SK-N-DZ (cell line): ENCODE data around the gene EFCAB7.
"Not testable (repeated sequence)": the region's sequence is repeated elsewhere in the genome, so short reads cannot be mapped to it uniquely, and the experiment has no call there.

ENCODE experiments used
- DNase-seq: peaks from one replicate; pipeline ENCODE4 v3.0.0-alpha.2; 2015; ENCODE audit warnings: low spot score

The EFCAB7 gene

GRCh38 chr1:63548303-63548702 is 25.0 kb downstream of the EFCAB7 start:
- no peak for DNase-seq

GRCh38 chr1:63548877-63549276 is 25.6 kb downstream of the EFCAB7 start:
- DNase-seq = no peak

GRCh38 chr1:63555480-63555879 is 32.2 kb downstream of the EFCAB7 start:
- DNase-seq = no peak

- DNase-seq = peak; percentile 4
Measured at GRCh38 chr1:63557365-63557987, 34.2 kb downstream of the EFCAB7 start.

- no peak for DNase-seq
Measured at GRCh38 chr1:63559357-63559756, 36.0 kb downstream of the EFCAB7 start.

- DNase-seq = no peak
Measured at GRCh38 chr1:63563745-63564144, 40.4 kb downstream of the EFCAB7 start.

GRCh38 chr1:63569068-63569467 is 45.7 kb downstream of the EFCAB7 start:
- no peak for DNase-seq

- DNase-seq = no peak
Measured at GRCh38 chr1:63569640-63570316, 46.5 kb downstream of the EFCAB7 start.

- not testable (repeated sequence) for DNase-seq
Measured at GRCh38 chr1:63572686-63573085, 49.4 kb downstream of the EFCAB7 start.

GRCh38 chr1:63574203-63574796 is 51.0 kb downstream of the EFCAB7 start:
- DNase-seq = not testable (repeated sequence)

- peak; percentile 20 for DNase-seq
Measured at GRCh38 chr1:63575340-63575826, 52.1 kb downstream of the EFCAB7 start.

- not testable (repeated sequence) for DNase-seq
Measured at GRCh38 chr1:63586326-63586725, 63.0 kb downstream of the EFCAB7 start.

- DNase-seq = no peak
Measured at GRCh38 chr1:63590166-63590560, 66.8 kb downstream of the EFCAB7 start.

GRCh38 chr1:63592536-63593302 is 69.4 kb downstream of the EFCAB7 start:
- DNase-seq = no peak

- peak; percentile 77 for DNase-seq
Measured at GRCh38 chr1:63593303-63593885, 70.1 kb downstream of the EFCAB7 start, which contains the start of gene PGM1. TSS of gene PGM1 (plus strand) at chr1:63593411. CDS start at chr1:63593489, 78 bp downstream.

- DNase-seq = peak; percentile 54
Measured at GRCh38 chr1:63593886-63594605, 70.7 kb downstream of the EFCAB7 start.

GRCh38 chr1:63595435-63595834 is 72.1 kb downstream of the EFCAB7 start:
- no peak for DNase-seq

- no peak for DNase-seq
Measured at GRCh38 chr1:63599799-63600198, 76.5 kb downstream of the EFCAB7 start.

GRCh38 chr1:63600248-63600647 is 76.9 kb downstream of the EFCAB7 start:
- no peak for DNase-seq

GRCh38 chr1:63601061-63601460 is 77.7 kb downstream of the EFCAB7 start:
- no peak for DNase-seq

GRCh38 chr1:63601463-63601862 is 78.1 kb downstream of the EFCAB7 start:
- no peak for DNase-seq
